ENCODE data around the gene SH3PXD2A.

Gene SH3PXD2A

GRCh38 chr10:103580430-103580829 lies 274.9 kb downstream of the SH3PXD2A start:
- TF ChIP-seq GATA3 (IDR thresholded peaks at IDR 0.05; ENCODE audit: low read depth, low read length) (no peak), GATA2 (IDR thresholded peaks at IDR 0.05; ENCODE audit: low read depth, low read length) (no peak)

DNA sequence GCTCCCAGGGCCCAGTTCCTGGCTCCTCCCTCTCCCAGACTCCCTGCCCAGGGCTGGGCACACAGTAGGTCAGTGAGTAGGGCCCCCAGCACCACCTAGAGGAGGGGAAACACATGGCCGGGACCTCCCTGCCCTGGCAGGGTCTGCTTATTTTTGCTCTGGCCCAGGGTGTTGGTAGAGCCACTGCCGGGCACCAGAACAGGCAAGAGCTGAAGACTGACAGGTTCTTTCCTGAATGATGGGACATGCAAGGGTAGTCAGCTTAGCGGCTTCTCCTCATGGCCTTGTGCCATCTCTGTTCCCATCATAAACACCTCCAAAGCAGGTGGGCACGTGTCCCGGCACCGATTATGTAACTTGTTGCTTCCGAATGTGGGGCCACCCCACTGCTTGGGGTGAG lies 275.4 kb downstream of the SH3PXD2A start:
- TF ChIP-seq GATA3 (IDR thresholded peaks at IDR 0.05; ENCODE audit: low read depth, low read length) (no peak), GATA2 (IDR thresholded peaks at IDR 0.05; ENCODE audit: low read depth, low read length) (no peak)

DNA sequence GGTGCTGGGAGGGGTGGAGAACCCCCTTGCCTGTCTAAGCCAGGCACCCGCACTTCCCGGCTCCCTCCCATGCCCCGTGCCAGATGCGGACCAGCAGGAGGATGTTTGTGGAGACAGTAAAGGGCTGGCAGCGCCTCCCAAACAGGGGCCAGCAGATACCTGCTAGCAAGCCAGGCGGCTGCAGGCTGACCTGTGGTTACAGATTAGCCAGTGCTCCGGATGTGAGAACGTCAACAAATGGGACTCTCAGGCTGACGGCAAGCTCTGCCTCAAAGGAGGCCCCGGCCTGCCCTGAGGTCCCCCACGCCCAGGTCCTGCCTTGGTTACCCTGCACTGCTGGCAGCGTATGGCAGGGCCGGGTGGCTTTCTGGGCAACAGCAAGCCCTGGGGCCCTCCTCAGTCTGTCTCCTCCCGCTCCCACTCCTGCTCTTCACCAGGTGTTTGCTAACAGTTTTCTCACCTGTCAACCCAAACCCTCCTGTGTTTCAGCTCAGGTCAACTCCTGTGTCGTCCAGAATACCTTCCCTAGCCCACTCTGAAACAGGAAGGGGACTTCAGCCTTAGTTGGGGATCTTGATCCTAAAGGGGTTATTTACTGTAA lies 276.5 kb downstream of the SH3PXD2A start:
- no peak for TF ChIP-seq GATA3 (IDR thresholded peaks at IDR 0.05; ENCODE audit: low read depth, low read length)

GRCh38 chr10:103576862-103577261 lies 278.5 kb downstream of the SH3PXD2A start:
- TF ChIP-seq GATA3 (IDR thresholded peaks at IDR 0.05; ENCODE audit: low read depth, low read length) (no peak), GATA2 (IDR thresholded peaks at IDR 0.05; ENCODE audit: low read depth, low read length) (no peak)

DNA sequence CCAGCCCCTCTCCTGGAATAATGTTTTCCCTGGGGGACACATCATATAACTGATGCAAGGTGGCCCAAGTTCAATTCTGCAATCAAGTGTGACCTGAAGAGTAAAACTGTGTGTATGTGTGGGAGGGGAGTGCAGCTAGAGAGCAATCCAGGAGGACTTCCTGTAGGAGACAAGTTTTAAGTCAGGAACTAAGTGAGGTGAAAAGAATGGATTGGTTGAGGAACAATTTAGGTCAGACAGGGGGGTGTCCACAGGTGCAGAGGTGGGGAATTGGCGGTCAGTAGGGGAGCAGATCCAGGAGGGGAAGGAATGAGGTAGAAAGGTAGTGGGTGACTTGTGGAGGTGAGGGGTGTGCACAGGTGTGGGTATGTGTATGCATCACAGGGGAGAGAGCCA lies 279.3 kb downstream of the SH3PXD2A start:
- TF ChIP-seq GATA2 (IDR thresholded peaks at IDR 0.05; ENCODE audit: low read depth, low read length) (no peak), GATA3 (IDR thresholded peaks at IDR 0.05; ENCODE audit: low read depth, low read length) (no peak)

GRCh38 chr10:103575416-103576075 lies 279.8 kb downstream of the SH3PXD2A start:
- no peak for TF ChIP-seq GATA2 (IDR thresholded peaks at IDR 0.05; ENCODE audit: low read depth, low read length)
- no peak for TF ChIP-seq GATA3 (IDR thresholded peaks at IDR 0.05; ENCODE audit: low read depth, low read length)

- TF ChIP-seq GATA2 (IDR thresholded peaks at IDR 0.05; ENCODE audit: low read depth, low read length) = no peak
- TF ChIP-seq GATA3 (IDR thresholded peaks at IDR 0.05; ENCODE audit: low read depth, low read length) = no peak
These were observed 281.0 kb downstream of the SH3PXD2A start for GRCh38 chr10:103574097-103575061.

DNA sequence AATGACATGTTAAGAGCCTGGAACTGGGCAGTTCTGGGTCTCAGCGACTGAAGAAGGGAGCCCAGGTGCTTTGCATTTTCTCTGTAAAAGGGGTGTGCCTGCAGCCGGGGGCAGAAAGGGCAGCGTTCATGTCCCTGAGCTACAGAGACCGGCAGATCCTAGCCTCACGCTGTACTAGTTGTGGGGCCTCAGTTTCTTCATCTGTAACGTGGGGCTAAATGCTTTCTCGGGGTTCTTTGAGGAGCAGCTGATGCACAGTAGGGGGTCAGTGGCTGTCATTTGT lies 282.2 kb downstream of the SH3PXD2A start:
- no peak for TF ChIP-seq GATA2 (IDR thresholded peaks at IDR 0.05; ENCODE audit: low read depth, low read length)

DNA sequence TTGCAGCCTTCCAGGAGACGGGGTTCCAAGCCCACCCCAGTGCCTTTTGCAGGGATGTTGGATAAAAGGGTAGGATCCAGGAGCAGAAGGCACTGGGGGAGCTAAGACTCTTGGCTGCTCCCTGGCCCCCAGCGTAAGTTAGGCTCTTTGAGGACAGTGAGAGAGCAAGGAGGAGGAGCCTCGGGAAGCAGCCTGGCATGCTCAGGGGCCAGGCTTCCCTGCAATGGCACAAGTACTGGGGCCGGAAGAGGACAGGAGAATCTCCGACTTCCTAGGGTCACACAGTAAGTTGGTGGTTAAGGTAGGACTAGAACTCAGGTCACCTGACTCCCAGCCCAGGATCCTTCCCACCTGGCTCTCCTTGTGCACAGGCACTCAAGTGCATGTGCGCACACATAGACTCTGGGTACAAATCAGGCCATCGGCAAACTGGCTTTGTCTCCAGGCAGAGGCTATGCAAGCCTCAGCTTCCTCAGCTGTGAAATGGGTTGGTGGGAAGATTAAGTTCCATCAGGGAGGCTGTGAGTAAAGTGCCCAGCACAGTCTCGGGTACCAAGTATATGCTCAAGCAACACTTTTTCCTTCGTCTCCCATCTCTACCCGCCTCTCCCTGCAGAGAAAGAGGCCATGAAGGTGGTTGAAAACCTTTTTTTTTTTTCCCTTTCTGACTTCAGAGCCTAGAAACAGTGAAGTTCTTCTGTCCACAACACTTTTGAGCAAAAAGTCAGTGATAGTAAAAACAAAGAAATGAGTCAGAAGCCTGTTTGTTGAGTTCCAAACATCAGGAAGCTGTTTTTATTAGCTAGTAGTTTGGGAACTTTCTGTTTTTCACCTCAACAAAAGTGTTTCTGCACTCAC lies 282.8 kb downstream of the SH3PXD2A start:
- TF ChIP-seq GATA2 (IDR thresholded peaks at IDR 0.05; ENCODE audit: low read depth, low read length) (no peak), GATA3 (IDR thresholded peaks at IDR 0.05; ENCODE audit: low read depth, low read length) (no peak)

DNA sequence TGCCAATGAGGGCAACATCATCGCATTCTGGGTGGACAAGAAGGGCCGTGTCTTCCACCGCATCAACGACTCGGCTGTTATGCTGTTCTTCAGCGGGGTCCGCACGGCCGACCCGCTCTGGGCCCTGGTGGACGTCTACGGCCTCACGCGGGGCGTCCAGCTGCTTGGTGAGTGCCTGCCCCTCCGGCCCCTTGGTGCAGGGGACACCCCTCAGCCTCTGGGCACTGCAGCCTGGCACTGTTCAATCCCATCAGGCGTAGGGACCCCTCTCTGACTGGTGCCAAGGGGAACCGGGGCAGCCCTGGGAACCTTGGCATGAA lies 283.8 kb downstream of the SH3PXD2A start:
- TF ChIP-seq GATA2 (IDR thresholded peaks at IDR 0.05; ENCODE audit: low read depth, low read length) (no peak), GATA3 (IDR thresholded peaks at IDR 0.05; ENCODE audit: low read depth, low read length) (no peak)

DNA sequence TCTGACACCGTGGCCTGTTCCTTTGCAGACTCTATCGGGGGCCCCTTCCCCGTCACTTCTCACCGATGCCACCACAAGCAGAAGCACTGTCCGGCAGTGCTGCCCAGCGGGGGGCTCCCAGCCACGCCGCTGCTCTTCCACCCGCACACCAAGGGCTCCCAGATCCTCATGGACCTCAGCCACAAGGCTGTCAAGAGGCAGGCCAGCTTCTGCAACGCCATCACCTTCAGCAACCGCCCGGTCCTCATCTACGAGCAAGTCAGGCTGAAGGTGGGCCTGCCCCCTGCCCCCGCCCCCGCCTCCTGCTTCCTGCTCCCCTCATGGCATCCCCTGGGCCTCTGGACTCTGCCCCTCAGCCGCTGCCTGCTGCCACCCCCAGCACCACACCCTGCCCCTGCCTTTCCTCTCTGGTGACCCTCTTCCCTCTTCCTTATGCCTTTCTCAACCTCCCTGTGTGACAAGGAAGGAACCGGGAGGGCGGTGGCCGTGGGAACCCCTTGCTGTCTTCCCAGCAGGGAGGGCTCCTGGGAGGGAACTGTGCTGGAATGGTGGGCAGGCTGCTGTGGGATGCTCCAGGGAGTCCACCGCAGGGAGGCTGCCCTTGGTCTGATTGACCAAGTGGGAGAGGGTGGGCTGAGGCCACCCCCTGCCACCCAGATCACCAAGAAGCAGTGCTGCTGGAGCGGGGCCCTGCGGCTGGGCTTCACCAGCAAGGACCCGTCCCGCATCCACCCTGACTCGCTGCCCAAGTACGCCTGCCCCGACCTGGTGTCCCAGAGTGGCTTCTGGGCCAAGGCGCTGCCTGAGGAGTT lies 284.3 kb downstream of the SH3PXD2A start:
- no peak for TF ChIP-seq GATA2 (IDR thresholded peaks at IDR 0.05; ENCODE audit: low read depth, low read length)
- TF ChIP-seq GATA3 (IDR thresholded peaks at IDR 0.05; ENCODE audit: low read depth, low read length) = no peak

DNA sequence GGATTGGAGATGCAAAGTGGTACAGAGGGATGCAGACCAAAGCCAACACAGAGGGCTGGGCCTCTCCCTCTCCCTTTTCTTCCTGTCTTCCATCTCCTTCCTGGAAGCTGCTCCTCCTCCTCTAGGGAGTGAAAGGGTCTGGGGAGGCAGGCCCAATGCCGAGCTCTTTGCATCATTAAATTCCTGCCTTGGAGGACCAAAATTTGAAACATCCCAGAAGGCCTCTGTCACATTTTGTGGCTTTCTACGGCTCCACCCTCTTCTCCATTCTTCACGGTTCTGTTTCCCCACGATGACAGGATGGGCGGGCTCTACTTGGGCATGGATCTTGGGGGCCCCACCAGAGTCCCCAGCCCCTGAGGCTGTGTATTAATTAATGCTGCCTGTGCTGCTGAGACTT lies 285.5 kb downstream of the SH3PXD2A start:
- TF ChIP-seq GATA2 (IDR thresholded peaks at IDR 0.05; ENCODE audit: low read depth, low read length) (no peak), GATA3 (IDR thresholded peaks at IDR 0.05; ENCODE audit: low read depth, low read length) (no peak)

GRCh38 chr10:103568505-103568904 lies 286.9 kb downstream of the SH3PXD2A start:
- no peak for TF ChIP-seq GATA3 (IDR thresholded peaks at IDR 0.05; ENCODE audit: low read depth, low read length)
- TF ChIP-seq GATA2 (IDR thresholded peaks at IDR 0.05; ENCODE audit: low read depth, low read length) = no peak

All from SH-SY5Y (cell line).